ENCODE data around the gene NRG3. TPM values are rescaled to one million over a fixed set of nuclear protein-coding genes. Genes with fewer than 3 reads are reported as not detected.

NRG3 gene
- total RNA-seq, 1 experiment from 2014 or later, result not detected

- H3K27ac ChIP-seq (ENCODE audit: low read depth, low read length), result no peak overlapping the region
- TF ChIP-seq SRF (IDR thresholded peaks at IDR 0.05; ENCODE audit: low read depth), result no peak
- no peak for TF ChIP-seq FOSL1 (IDR thresholded peaks at IDR 0.05; ENCODE audit: low read depth)
- TF ChIP-seq, protein P1, sequence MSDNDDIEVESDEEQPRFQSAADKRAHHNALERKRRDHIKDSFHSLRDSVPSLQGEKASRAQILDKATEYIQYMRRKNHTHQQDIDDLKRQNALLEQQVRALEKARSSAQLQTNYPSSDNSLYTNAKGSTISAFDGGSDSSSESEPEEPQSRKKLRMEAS (IDR thresholded peaks at IDR 0.05), result no peak
- no peak for TF ChIP-seq EGR1 (IDR thresholded peaks at IDR 0.05; ENCODE audit: low read depth)
- no peak for TF ChIP-seq JUND (IDR thresholded peaks at IDR 0.05)
- TF ChIP-seq ELF1 (IDR thresholded peaks at IDR 0.05; ENCODE audit: borderline replicate concordance, low read depth), result no peak
- no peak for TF ChIP-seq SP1 (IDR thresholded peaks at IDR 0.05; ENCODE audit: low read depth)
- no peak for TF ChIP-seq EZH2 (IDR thresholded peaks at IDR 0.05)
- TF ChIP-seq CBX3 (IDR thresholded peaks at IDR 0.05; ENCODE audit: low read depth), result no peak
- TF ChIP-seq POLR2A (IDR thresholded peaks at IDR 0.05; ENCODE audit: borderline replicate concordance, extremely low read depth, insufficient read depth, insufficient read length), result no peak
- no peak for TF ChIP-seq ZNF274 (IDR thresholded peaks at IDR 0.05; ENCODE audit: low read depth, low read length)
- TF ChIP-seq SIN3A (IDR thresholded peaks at IDR 0.05; ENCODE audit: low read depth), result no peak
- TF ChIP-seq POLR2AphosphoS5 (IDR thresholded peaks at IDR 0.05; ENCODE audit: low read depth, low read length), result no peak
- no peak for TF ChIP-seq ATF3 (IDR thresholded peaks at IDR 0.05)
- no peak for TF ChIP-seq RAD21 (IDR thresholded peaks at IDR 0.05; ENCODE audit: low read depth)
- no peak for TF ChIP-seq ZBTB33 (IDR thresholded peaks at IDR 0.05; ENCODE audit: extremely low read depth, insufficient replicate concordance, low read length)
- no peak for TF ChIP-seq YY1 (IDR thresholded peaks at IDR 0.05; ENCODE audit: extremely low read depth, insufficient replicate concordance, low read depth, low read length)
- TF ChIP-seq TCF7L2 (IDR thresholded peaks at IDR 0.05; ENCODE audit: borderline replicate concordance, extremely low read depth, insufficient read depth, insufficient read length), result no peak
- no peak for TF ChIP-seq EZH2phosphoT487 (IDR thresholded peaks at IDR 0.05; ENCODE audit: borderline replicate concordance)
- H3K9me3 ChIP-seq (ENCODE audit: control insufficient read depth in 1 of 2, insufficient read depth in 1 of 2, low read depth in 1 of 2, low read length in 2 of 2), result peaks cover 7 to 25% of the 10 kb centered on the region in 2 experiments; a peak in 3 of 4 replicates
- intact Hi-C loops (cut with micrococcal nuclease), result no loop called here
- no peak for ATAC-seq
- H3K9me2 ChIP-seq (ENCODE audit: insufficient read depth), result no peaks in the 10 kb centered on the region
- no peak for DNase-seq (ENCODE audit: low read depth, low spot score)
- H4K20me1 ChIP-seq (ENCODE audit: insufficient read depth), result no peaks in the 10 kb centered on the region
- H3K4me2 ChIP-seq (ENCODE audit: low read length), result no peak overlapping the region
- no peaks in the 10 kb centered on the region for H3K79me2 ChIP-seq (ENCODE audit: insufficient read depth, low read length)
- no peaks in the 10 kb centered on the region for H3K4me1 ChIP-seq (ENCODE audit: control insufficient read depth in 1 of 2, insufficient read depth in 2 of 2, low read length in 2 of 2)
- no peak overlapping the region for H3K9ac ChIP-seq (ENCODE audit: low read length)
- H3K4me3 ChIP-seq (replicated peaks in 1 of 2; ENCODE audit: low read depth in 1 of 2, low read length in 2 of 2), result no peak overlapping the region
- H2AFZ ChIP-seq (ENCODE audit: low read depth, low read length, poor library complexity, severe bottlenecking), result no peak overlapping the region
- H3K27me3 ChIP-seq (ENCODE audit: insufficient read depth, low read length), result no peaks in the 10 kb centered on the region
- no TSS peak for BruUV-seq (replicated peaks)
- CTCF ChIA-PET, result no interaction called here
- H3K36me3 ChIP-seq (ENCODE audit: control insufficient read depth in 1 of 2, insufficient read depth in 2 of 2, low read length in 2 of 2), result no peaks in the 10 kb centered on the region
- RAD21 ChIA-PET (ENCODE audit: low non-redundant PET in 1 of 2, low total read pairs in 2 of 2, uncharacterized antibody in 2 of 2, unreplicated experiment in 2 of 2), result no interaction called here
- POLR2A ChIA-PET, result no interaction called here
Measured at GRCh38 chr10:81847675-81848074, 27.3 kb upstream of the NRG3 start.
